Uterus (tissue), 2 donors: ENCODE data around the gene S100A2.

Experiments
- POLR2A ChIP-seq, 2 donors: fragments of 450-650 bp; IDR thresholded peaks; one replicate each; pipeline ENCODE4 v1.6.1; 2016; ENCODE audit warnings: antibody characterized with exemption in 2 of 2, mild to moderate bottlenecking in 1 of 2, moderate library complexity in 1 of 2
- TF ChIP-seq, protein P1 (sequence below), 4 experiments: fragments of 200-600 bp in 2 of 4; fragments of 450-650 bp in 2 of 4; sonication (generic) in 2 of 4; IDR thresholded peaks; one replicate each; pipeline ENCODE4 v1.5.1; 2016 to 2019; ENCODE audit warnings: antibody characterized with exemption in 4 of 4, mild to moderate bottlenecking in 2 of 4, moderate library complexity in 1 of 4

GRCh38 chr1:153536671-153537375 lies 28.8 kb downstream of the S100A2 start:
- no peak for TF ChIP-seq POLR2A (IDR thresholded peaks at IDR 0.05)
- TF ChIP-seq, protein P1, sequence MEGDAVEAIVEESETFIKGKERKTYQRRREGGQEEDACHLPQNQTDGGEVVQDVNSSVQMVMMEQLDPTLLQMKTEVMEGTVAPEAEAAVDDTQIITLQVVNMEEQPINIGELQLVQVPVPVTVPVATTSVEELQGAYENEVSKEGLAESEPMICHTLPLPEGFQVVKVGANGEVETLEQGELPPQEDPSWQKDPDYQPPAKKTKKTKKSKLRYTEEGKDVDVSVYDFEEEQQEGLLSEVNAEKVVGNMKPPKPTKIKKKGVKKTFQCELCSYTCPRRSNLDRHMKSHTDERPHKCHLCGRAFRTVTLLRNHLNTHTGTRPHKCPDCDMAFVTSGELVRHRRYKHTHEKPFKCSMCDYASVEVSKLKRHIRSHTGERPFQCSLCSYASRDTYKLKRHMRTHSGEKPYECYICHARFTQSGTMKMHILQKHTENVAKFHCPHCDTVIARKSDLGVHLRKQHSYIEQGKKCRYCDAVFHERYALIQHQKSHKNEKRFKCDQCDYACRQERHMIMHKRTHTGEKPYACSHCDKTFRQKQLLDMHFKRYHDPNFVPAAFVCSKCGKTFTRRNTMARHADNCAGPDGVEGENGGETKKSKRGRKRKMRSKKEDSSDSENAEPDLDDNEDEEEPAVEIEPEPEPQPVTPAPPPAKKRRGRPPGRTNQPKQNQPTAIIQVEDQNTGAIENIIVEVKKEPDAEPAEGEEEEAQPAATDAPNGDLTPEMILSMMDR (IDR thresholded peaks at IDR 0.05), result no peak
